ENCODE results near the gene ARHGAP28.

GRCh38 chr18:6835345-6835744 lies 105.8 kb downstream of the ARHGAP28 start:
- no peak for TF ChIP-seq CTCF (IDR thresholded peaks at IDR 0.05; ENCODE audit: low read depth, low read length, poor library complexity, severe bottlenecking)
- no peak for TF ChIP-seq EZH2phosphoT487 (IDR thresholded peaks at IDR 0.05; ENCODE audit: borderline replicate concordance, low read length)
